Mucosa of rectum (tissue), 2 donors: ENCODE measurements around the gene MSL1.
A peak's percentile ranks its signal among the peaks of the same experiment; 100 is the strongest.

Source experiments
- H3K27ac ChIP-seq, 2 donors: one replicate each; pipeline ENCODE4 v1.7.0; 2013; ENCODE audit warnings: inconsistent platforms in 2 of 2, low read depth in 2 of 2, low read length in 2 of 2
- H3K27me3 ChIP-seq, 2 donors: one replicate each; pipeline ENCODE4 v1.7.0; 2013; ENCODE audit warnings: low read length in 2 of 2; ENCODE audit not compliant: control insufficient read depth in 2 of 2, insufficient read depth in 2 of 2
- H3K36me3 ChIP-seq, 2 donors: one replicate each; pipeline ENCODE4 v1.7.0; 2013; ENCODE audit warnings: low read length in 2 of 2; ENCODE audit not compliant: control insufficient read depth in 2 of 2, insufficient read depth in 2 of 2
- H3K4me1 ChIP-seq, 2 donors: one replicate each; pipeline ENCODE4 v1.7.0; 2013; ENCODE audit warnings: low read length in 2 of 2, mild to moderate bottlenecking in 1 of 2; ENCODE audit not compliant: control insufficient read depth in 2 of 2, insufficient read depth in 2 of 2
- H3K4me3 ChIP-seq, 2 donors: one replicate each; pipeline ENCODE4 v1.7.0; 2013; ENCODE audit warnings: low read length in 2 of 2
- H3K9ac ChIP-seq, 2 donors: one replicate each; pipeline ENCODE4 v1.7.0; 2013; ENCODE audit warnings: low read length in 2 of 2, low read depth in 1 of 2, mild to moderate bottlenecking in 1 of 2
- H3K9me3 ChIP-seq, 2 donors: one replicate each; pipeline ENCODE4 v1.7.0; 2013; ENCODE audit warnings: low read length in 2 of 2; ENCODE audit not compliant: control insufficient read depth in 2 of 2
- donor health status: healthy.
- donor health status: Normal muscosa, but diverticular disease.

The MSL1 gene

GRCh38 chr17:40099619-40100418 is 22.0 kb upstream of the MSL1 start:
- Histone ChIP-seq H3K27me3 (no peaks in the 10 kb centered on the region), H3K9ac (peak overlapping the region; percentile 76 to 95), H3K4me3 (peak overlapping the region; percentile 79 to 98), H3K36me3 (peaks cover 22 to 23% of the 10 kb centered on the region in 2 donors), H3K27ac (peak overlapping the region; percentile 90 to 97), H3K9me3 (no peaks in the 10 kb centered on the region), H3K4me1 (peaks cover 79 to 83% of the 10 kb centered on the region in 2 donors)

- Histone ChIP-seq H3K9ac (peak within 1 kb of the TSS; percentile 76 to 95), H3K27me3 (no peaks in the 10 kb centered on the region), H3K4me1 (peaks cover 80 to 86% of the 10 kb centered on the region in 2 donors), H3K9me3 (no peaks in the 10 kb centered on the region), H3K4me3 (peak within 1 kb of the TSS; percentile 79 to 98), H3K36me3 (peaks cover 18 to 19% of the 10 kb centered on the region in 2 donors), H3K27ac (peak within 1 kb of the TSS; percentile 90 to 97)
Measured at GRCh38 chr17:40100419-40100668, 21.4 kb upstream of the MSL1 start, which contains the start of gene NR1D1. TSS of gene NR1D1 (minus strand) at chr17:40100589. CDS start at chr17:40100094, 495 bp downstream.

- peak overlapping the region; percentile 90 to 97 for H3K27ac ChIP-seq
- peaks cover 15 to 16% of the 10 kb centered on the region in 2 donors for H3K36me3 ChIP-seq
- peaks cover 81 to 86% of the 10 kb centered on the region in 2 donors for H3K4me1 ChIP-seq
- H3K9me3 ChIP-seq: no peaks in the 10 kb centered on the region
- H3K27me3 ChIP-seq: no peaks in the 10 kb centered on the region
- H3K4me3 ChIP-seq: peak overlapping the region; percentile 79 to 98
- peak overlapping the region; percentile 76 to 95 for H3K9ac ChIP-seq
Measured at GRCh38 chr17:40100669-40101366, 21.0 kb upstream of the MSL1 start.

GRCh38 chr17:40101367-40102210 is 20.2 kb upstream of the MSL1 start:
- H3K36me3 ChIP-seq: peaks cover 8 to 9% of the 10 kb centered on the region in 2 donors
- peak overlapping the region; percentile 79 to 98 for H3K4me3 ChIP-seq
- H3K9me3 ChIP-seq: no peaks in the 10 kb centered on the region
- no peaks in the 10 kb centered on the region for H3K27me3 ChIP-seq
- peaks cover 85 to 86% of the 10 kb centered on the region in 2 donors for H3K4me1 ChIP-seq
- peak overlapping the region; percentile 63 to 76 for H3K9ac ChIP-seq
- peak overlapping the region; percentile 90 to 97 for H3K27ac ChIP-seq

GRCh38 chr17:40103071-40103661 is 18.6 kb upstream of the MSL1 start:
- Histone ChIP-seq H3K4me1 (peaks cover 82% of the 10 kb centered on the region in 2 donors), H3K27ac (peak overlapping the region; percentile 82 to 92), H3K4me3 (peak overlapping the region; percentile 1 to 8), H3K27me3 (no peaks in the 10 kb centered on the region), H3K9me3 (no peaks in the 10 kb centered on the region), H3K36me3 (no peaks in the 10 kb centered on the region), H3K9ac (peak overlapping the region; percentile 45 to 68)

GRCh38 chr17:40103688-40104087 is 18.1 kb upstream of the MSL1 start:
- Histone ChIP-seq H3K36me3 (no peaks in the 10 kb centered on the region), H3K4me1 (peaks cover 80 to 81% of the 10 kb centered on the region in 2 donors), H3K9ac (peak overlapping the region; percentile 45 to 68), H3K4me3 (peak overlapping the region in 1 of 2 donors; percentile 8), H3K27ac (peak overlapping the region; percentile 82 to 92), H3K27me3 (no peaks in the 10 kb centered on the region), H3K9me3 (no peaks in the 10 kb centered on the region)

GRCh38 chr17:40104594-40105486 is 16.9 kb upstream of the MSL1 start:
- no peaks in the 10 kb centered on the region for H3K27me3 ChIP-seq
- peaks cover 78 to 84% of the 10 kb centered on the region in 2 donors for H3K4me1 ChIP-seq
- H3K36me3 ChIP-seq: no peaks in the 10 kb centered on the region
- H3K9ac ChIP-seq: peak overlapping the region; percentile 22 to 41
- no peaks in the 10 kb centered on the region for H3K9me3 ChIP-seq
- H3K4me3 ChIP-seq: peak overlapping the region in 1 of 2 donors; percentile 4
- H3K27ac ChIP-seq: peak overlapping the region; percentile 30 to 92

- H3K9ac ChIP-seq: peak overlapping the region in 1 of 2 donors; percentile 43
- H3K4me1 ChIP-seq: peaks cover 80 to 85% of the 10 kb centered on the region in 2 donors
- no peaks in the 10 kb centered on the region for H3K27me3 ChIP-seq
- no peak overlapping the region for H3K4me3 ChIP-seq
- no peaks in the 10 kb centered on the region for H3K9me3 ChIP-seq
- H3K27ac ChIP-seq: peak overlapping the region; percentile 70 to 92
- H3K36me3 ChIP-seq: no peaks in the 10 kb centered on the region
Measured at GRCh38 chr17:40105861-40106759, 15.7 kb upstream of the MSL1 start.
